ENCODE data around the gene ERC2.

Gene ERC2

DNA sequence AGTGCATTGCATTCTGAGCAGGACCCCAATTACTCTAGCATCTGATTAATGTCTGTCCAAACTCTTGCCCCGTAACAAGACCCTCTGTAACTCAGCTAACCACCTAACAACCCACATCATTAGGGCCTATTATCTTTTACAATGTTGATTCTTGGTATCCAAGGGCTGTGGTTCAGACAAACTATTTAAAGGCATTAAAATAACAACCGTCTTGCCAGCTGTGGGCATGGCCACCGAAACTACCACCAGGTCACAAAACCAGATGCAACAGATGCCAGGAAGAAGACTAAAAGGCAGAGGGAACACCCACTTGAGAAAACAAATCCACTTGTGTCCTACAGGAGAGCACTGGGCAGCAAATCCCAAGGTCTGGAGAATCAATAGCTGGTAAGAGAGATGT, 262.9 kb downstream of the ERC2 start:
- peaks cover 1% of the 10 kb centered on the region for H3K27me3 Mint-ChIP-seq
- no peaks in the 10 kb centered on the region for H3K9me3 Mint-ChIP-seq
- intact Hi-C loops (cut with micrococcal nuclease), result no loop called here
- no peak overlapping the region for H3K4me3 Mint-ChIP-seq
- H3K4me1 Mint-ChIP-seq (ENCODE audit: low read depth), result no peaks in the 10 kb centered on the region
- no peaks in the 10 kb centered on the region for H3K36me3 Mint-ChIP-seq (ENCODE audit: low read depth)
- H3K27ac Mint-ChIP-seq, result no peak overlapping the region

DNA sequence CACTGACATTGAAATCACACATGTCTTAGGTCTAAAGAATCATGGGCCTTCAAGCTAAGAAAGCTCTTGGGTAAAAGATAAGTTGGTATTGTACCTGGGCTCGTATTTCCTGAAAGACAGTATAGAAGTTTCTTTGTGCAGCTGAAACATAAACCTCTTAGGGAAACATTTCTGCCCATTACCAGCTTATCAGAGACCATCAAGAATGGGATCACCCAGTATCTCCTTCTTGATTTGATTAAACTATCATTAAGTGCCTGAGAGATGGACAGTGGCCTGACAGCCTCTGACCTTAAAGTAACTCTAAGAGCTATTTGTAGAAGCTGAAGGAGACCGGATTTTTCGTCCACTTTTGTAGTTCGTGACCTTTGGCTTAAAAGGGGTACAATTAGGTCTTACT, 265.3 kb downstream of the ERC2 start:
- intact Hi-C loops (cut with micrococcal nuclease), result no loop called here
- Mint-ChIP-seq H3K27me3 (no peaks in the 10 kb centered on the region), H3K9me3 (no peaks in the 10 kb centered on the region), H3K4me3 (no peak overlapping the region), H3K36me3 (ENCODE audit: low read depth) (no peaks in the 10 kb centered on the region), H3K4me1 (ENCODE audit: low read depth) (peaks cover under 1% of the 10 kb centered on the region), H3K27ac (no peak overlapping the region)

DNA sequence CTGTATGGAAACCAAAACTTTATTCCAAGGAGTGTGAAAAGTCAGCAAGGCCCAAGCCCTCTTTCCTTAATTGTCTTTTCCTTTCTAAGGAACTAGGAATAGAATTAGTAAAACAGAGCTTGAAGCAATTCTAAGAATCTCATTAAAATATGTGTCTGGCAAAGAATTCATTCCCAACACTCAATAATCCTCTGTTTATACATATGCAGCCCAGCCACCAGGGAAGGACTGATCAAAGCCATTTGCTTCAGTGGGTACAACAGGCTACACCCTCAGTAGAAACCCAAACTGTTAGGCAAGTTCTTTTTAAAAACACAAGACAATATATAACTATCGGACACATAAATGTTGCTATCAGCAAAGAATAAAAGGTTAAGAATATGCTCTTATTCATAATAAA, 266.9 kb downstream of the ERC2 start:
- H3K36me3 Mint-ChIP-seq (ENCODE audit: low read depth), result no peaks in the 10 kb centered on the region
- intact Hi-C loops (cut with micrococcal nuclease), result no loop called here
- no peaks in the 10 kb centered on the region for H3K27me3 Mint-ChIP-seq
- H3K27ac Mint-ChIP-seq, result no peak overlapping the region
- no peak overlapping the region for H3K4me3 Mint-ChIP-seq
- peaks cover 8% of the 10 kb centered on the region for H3K4me1 Mint-ChIP-seq (ENCODE audit: low read depth)
- H3K9me3 Mint-ChIP-seq, result no peaks in the 10 kb centered on the region

DNA sequence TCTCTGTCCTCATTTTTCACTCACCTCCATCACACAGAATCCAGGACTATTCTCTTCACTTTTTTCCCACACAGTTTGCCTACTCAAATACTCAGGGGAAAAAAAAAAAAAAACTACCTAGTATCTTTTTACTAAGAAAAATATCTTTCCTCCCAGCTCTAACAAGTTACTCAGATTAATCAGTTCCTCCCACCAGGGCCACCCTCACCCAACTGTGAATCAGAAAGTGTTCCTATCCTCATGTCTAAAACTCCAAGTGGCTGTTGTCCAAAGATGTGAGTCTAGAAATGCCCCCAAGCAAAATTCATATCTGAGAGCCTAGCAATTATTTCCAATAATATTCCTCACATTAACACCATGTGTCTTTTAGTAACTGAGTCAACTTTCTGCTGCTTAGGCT, 268.0 kb downstream of the ERC2 start:
- no peaks in the 10 kb centered on the region for H3K36me3 Mint-ChIP-seq (ENCODE audit: low read depth)
- no peaks in the 10 kb centered on the region for H3K27me3 Mint-ChIP-seq
- H3K27ac Mint-ChIP-seq, result no peak overlapping the region
- peaks cover 8% of the 10 kb centered on the region for H3K4me1 Mint-ChIP-seq (ENCODE audit: low read depth)
- H3K4me3 Mint-ChIP-seq, result no peak overlapping the region
- H3K9me3 Mint-ChIP-seq, result no peaks in the 10 kb centered on the region
- intact Hi-C loops (cut with micrococcal nuclease), result no loop called here

- no peak overlapping the region for H3K4me3 Mint-ChIP-seq
- H3K27me3 Mint-ChIP-seq, result no peaks in the 10 kb centered on the region
- H3K36me3 Mint-ChIP-seq (ENCODE audit: low read depth), result no peaks in the 10 kb centered on the region
- H3K27ac Mint-ChIP-seq, result no peak overlapping the region
- intact Hi-C loops (cut with micrococcal nuclease), result no loop called here
- H3K9me3 Mint-ChIP-seq, result no peaks in the 10 kb centered on the region
- peaks cover 8% of the 10 kb centered on the region for H3K4me1 Mint-ChIP-seq (ENCODE audit: low read depth)
Measured at GRCh38 chr3:56197991-56198390, 270.3 kb downstream of the ERC2 start.

- no peak overlapping the region for H3K27ac Mint-ChIP-seq
- H3K4me1 Mint-ChIP-seq (ENCODE audit: low read depth), result peaks cover 8% of the 10 kb centered on the region
- H3K36me3 Mint-ChIP-seq (ENCODE audit: low read depth), result no peaks in the 10 kb centered on the region
- H3K9me3 Mint-ChIP-seq, result no peaks in the 10 kb centered on the region
- no peak overlapping the region for H3K4me3 Mint-ChIP-seq
- intact Hi-C loops (cut with micrococcal nuclease), result no loop called here
- no peaks in the 10 kb centered on the region for H3K27me3 Mint-ChIP-seq
Measured at GRCh38 chr3:56197259-56197965, 270.9 kb downstream of the ERC2 start.

GRCh38 chr3:56196700-56197099, 271.6 kb downstream of the ERC2 start:
- Mint-ChIP-seq H3K9me3 (no peaks in the 10 kb centered on the region), H3K36me3 (ENCODE audit: low read depth) (no peaks in the 10 kb centered on the region), H3K27me3 (no peaks in the 10 kb centered on the region), H3K4me3 (no peak overlapping the region), H3K4me1 (ENCODE audit: low read depth) (peaks cover 8% of the 10 kb centered on the region), H3K27ac (no peak overlapping the region)
- intact Hi-C loops (cut with micrococcal nuclease), result no loop called here

- H3K36me3 Mint-ChIP-seq (ENCODE audit: low read depth), result no peaks in the 10 kb centered on the region
- H3K27me3 Mint-ChIP-seq, result no peaks in the 10 kb centered on the region
- no peak overlapping the region for H3K4me3 Mint-ChIP-seq
- intact Hi-C loops (cut with micrococcal nuclease), result no loop called here
- peaks cover 8% of the 10 kb centered on the region for H3K4me1 Mint-ChIP-seq (ENCODE audit: low read depth)
- H3K9me3 Mint-ChIP-seq, result no peaks in the 10 kb centered on the region
- no peak overlapping the region for H3K27ac Mint-ChIP-seq
Measured at GRCh38 chr3:56193519-56193918, 274.7 kb downstream of the ERC2 start.

DNA sequence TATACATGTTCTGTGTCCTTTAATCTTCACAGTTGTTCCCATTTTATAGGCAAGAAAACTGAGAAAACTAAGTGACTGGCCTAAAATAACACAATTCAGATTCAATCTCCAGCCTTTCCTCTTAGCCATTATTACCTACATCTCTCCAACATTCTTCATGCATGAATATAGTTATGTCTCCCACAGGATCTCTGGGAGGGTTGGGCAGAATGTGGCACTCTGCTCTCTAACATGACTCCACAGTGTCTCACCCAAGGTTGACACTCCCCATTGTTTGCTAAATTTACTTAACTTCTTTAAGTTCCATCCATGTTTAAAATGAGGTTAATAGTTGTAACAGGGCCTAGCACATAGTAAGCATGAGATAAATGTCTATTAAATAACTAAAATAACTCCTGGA, 276.3 kb downstream of the ERC2 start:
- Mint-ChIP-seq H3K36me3 (ENCODE audit: low read depth) (no peaks in the 10 kb centered on the region), H3K4me3 (no peak overlapping the region), H3K9me3 (no peaks in the 10 kb centered on the region), H3K27ac (no peak overlapping the region), H3K4me1 (ENCODE audit: low read depth) (no peaks in the 10 kb centered on the region), H3K27me3 (no peaks in the 10 kb centered on the region)
- intact Hi-C loops (cut with micrococcal nuclease), result no loop called here

DNA sequence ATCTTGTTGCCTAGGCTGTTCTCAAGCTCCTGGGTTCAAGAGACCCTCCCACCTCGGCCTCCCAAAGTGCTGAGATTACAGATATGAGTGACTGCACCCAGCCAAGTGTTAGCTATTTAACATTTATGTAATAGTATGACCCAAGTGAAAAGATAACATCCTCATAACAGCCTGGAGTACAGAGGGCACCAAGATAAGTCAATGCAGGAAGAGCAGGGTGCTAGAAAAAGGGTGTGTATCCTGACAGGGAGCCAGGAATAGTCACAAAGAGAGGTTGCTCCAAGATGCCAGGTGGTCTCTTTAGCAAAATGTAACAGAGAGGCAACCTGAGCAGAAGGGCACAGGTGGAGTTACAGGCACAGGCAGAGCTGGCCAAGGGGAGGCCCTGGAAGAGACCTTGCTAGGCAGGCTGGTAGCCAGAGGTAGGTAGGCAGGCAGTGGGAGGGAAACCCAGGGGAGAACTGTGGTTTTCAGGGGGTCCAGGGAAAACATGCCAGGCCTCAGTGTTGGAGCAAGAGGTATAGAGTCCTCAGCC, 277.4 kb downstream of the ERC2 start:
- Mint-ChIP-seq H3K36me3 (ENCODE audit: low read depth) (no peaks in the 10 kb centered on the region), H3K9me3 (no peaks in the 10 kb centered on the region), H3K4me3 (no peak overlapping the region), H3K27ac (no peak overlapping the region), H3K4me1 (ENCODE audit: low read depth) (no peaks in the 10 kb centered on the region), H3K27me3 (no peaks in the 10 kb centered on the region)
- intact Hi-C loops (cut with micrococcal nuclease), result no loop called here

- Mint-ChIP-seq H3K36me3 (ENCODE audit: low read depth) (no peaks in the 10 kb centered on the region), H3K4me1 (ENCODE audit: low read depth) (no peaks in the 10 kb centered on the region), H3K27me3 (no peaks in the 10 kb centered on the region), H3K9me3 (no peaks in the 10 kb centered on the region), H3K4me3 (no peak overlapping the region), H3K27ac (no peak overlapping the region)
- intact Hi-C loops (cut with micrococcal nuclease), result no loop called here
Measured at GRCh38 chr3:56190130-56190529, 278.1 kb downstream of the ERC2 start.

- intact Hi-C loops (cut with micrococcal nuclease), result no loop called here
- H3K36me3 Mint-ChIP-seq (ENCODE audit: low read depth), result no peaks in the 10 kb centered on the region
Measured at GRCh38 chr3:56189536-56189935, 278.7 kb downstream of the ERC2 start.

GRCh38 chr3:56188201-56188600, 280.1 kb downstream of the ERC2 start:
- Mint-ChIP-seq H3K27me3 (no peaks in the 10 kb centered on the region), H3K4me1 (ENCODE audit: low read depth) (no peaks in the 10 kb centered on the region), H3K4me3 (no peak overlapping the region), H3K27ac (no peak overlapping the region), H3K9me3 (no peaks in the 10 kb centered on the region), H3K36me3 (ENCODE audit: low read depth) (no peaks in the 10 kb centered on the region)
- intact Hi-C loops (cut with micrococcal nuclease), result no loop called here

More at GRCh38 chr3:56189536-56189935, 278.7 kb downstream of the ERC2 start:
- no peak overlapping the region for H3K4me3 Mint-ChIP-seq
- no peaks in the 10 kb centered on the region for H3K9me3 Mint-ChIP-seq
- no peak overlapping the region for H3K27ac Mint-ChIP-seq
- no peaks in the 10 kb centered on the region for H3K4me1 Mint-ChIP-seq (ENCODE audit: low read depth)
- no peaks in the 10 kb centered on the region for H3K27me3 Mint-ChIP-seq

DNA sequence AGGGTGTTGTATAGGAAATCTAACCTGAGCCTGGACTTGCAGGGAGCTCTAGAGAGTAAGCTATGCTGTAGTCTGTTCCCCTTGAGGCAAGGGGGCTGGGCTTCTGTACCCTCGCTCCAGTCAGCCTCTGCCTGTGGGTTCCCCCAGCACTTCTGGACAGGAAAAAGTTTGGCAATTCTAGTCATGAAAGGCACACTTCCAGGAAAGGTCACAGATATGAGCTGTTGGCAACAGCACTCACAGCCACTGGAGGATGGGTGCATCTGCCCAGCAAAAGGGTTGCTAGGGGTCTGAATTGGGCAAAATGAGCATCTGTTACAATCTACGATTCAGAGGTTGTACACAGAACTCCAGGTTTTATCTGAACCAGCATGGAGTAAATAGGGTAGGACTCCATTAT, 281.2 kb downstream of the ERC2 start:
- intact Hi-C loops (cut with micrococcal nuclease), result no loop called here
- Mint-ChIP-seq H3K4me1 (ENCODE audit: low read depth) (no peaks in the 10 kb centered on the region), H3K9me3 (no peaks in the 10 kb centered on the region), H3K27me3 (no peaks in the 10 kb centered on the region), H3K27ac (no peak overlapping the region), H3K4me3 (no peak overlapping the region), H3K36me3 (ENCODE audit: low read depth) (no peaks in the 10 kb centered on the region)

DNA sequence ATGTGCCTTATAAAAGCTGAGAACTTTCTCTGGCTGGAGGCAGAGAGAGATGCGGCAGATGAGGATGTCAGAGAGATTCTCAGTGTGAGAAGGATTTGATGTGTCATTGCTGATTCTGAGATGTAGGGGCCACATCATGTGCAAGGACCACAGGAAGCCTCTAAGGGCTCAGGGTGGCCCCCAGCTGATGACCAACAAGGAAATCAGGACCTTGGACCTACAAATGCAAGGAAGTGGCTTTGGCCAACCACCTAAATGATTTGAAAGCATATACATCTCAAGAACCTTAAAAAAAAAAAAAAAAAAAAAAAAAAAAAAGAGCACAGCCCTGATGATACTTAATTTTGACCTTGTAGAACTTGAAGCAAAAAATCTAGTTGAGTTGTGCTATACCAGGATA, 282.4 kb downstream of the ERC2 start:
- intact Hi-C loops (cut with micrococcal nuclease), result no loop called here
- Mint-ChIP-seq H3K4me3 (no peak overlapping the region), H3K27ac (no peak overlapping the region), H3K36me3 (ENCODE audit: low read depth) (no peaks in the 10 kb centered on the region), H3K4me1 (ENCODE audit: low read depth) (no peaks in the 10 kb centered on the region), H3K9me3 (no peaks in the 10 kb centered on the region), H3K27me3 (no peaks in the 10 kb centered on the region)
